ENCODE results near the gene IGLON5. TPM values are rescaled to one million over a fixed set of nuclear protein-coding genes. Genes with fewer than 3 reads are reported as not detected.

Gene IGLON5
- total RNA-seq, 4 donors from 2014 or later: 0.17 TPM; not detected in 3

GRCh38 chr19:51324167-51324481, 12.7 kb downstream of the IGLON5 start:
- TF ChIP-seq CTCF (IDR thresholded peaks at IDR 0.05) (no peak), POLR2AphosphoS5 (IDR thresholded peaks at IDR 0.05) (no peak), POLR2A (IDR thresholded peaks at IDR 0.05; ENCODE audit: low read depth) (no peak), EP300 (IDR thresholded peaks at IDR 0.05) (no peak)
- no peaks in the 10 kb centered on the region for H3K9me3 ChIP-seq
- no peak overlapping the region for H3K4me3 ChIP-seq
- H3K36me3 ChIP-seq: no peaks in the 10 kb centered on the region
- WGBS: 84% methylated on average over 6 of the region's 6 CpGs
- peaks cover 7 to 15% (median 11%) of the 10 kb centered on the region in 4 donors for H3K4me1 ChIP-seq
- no peak for DNase-seq (ENCODE audit: extremely low spot score)
- H3K27me3 ChIP-seq: peaks cover 5 to 88% (median 30%) of the 10 kb centered on the region in 4 donors
- intact Hi-C loops (cut with DNase I): no loop called here
- H3K27ac ChIP-seq (replicated peaks in 1 of 4): no peak overlapping the region

DNA sequence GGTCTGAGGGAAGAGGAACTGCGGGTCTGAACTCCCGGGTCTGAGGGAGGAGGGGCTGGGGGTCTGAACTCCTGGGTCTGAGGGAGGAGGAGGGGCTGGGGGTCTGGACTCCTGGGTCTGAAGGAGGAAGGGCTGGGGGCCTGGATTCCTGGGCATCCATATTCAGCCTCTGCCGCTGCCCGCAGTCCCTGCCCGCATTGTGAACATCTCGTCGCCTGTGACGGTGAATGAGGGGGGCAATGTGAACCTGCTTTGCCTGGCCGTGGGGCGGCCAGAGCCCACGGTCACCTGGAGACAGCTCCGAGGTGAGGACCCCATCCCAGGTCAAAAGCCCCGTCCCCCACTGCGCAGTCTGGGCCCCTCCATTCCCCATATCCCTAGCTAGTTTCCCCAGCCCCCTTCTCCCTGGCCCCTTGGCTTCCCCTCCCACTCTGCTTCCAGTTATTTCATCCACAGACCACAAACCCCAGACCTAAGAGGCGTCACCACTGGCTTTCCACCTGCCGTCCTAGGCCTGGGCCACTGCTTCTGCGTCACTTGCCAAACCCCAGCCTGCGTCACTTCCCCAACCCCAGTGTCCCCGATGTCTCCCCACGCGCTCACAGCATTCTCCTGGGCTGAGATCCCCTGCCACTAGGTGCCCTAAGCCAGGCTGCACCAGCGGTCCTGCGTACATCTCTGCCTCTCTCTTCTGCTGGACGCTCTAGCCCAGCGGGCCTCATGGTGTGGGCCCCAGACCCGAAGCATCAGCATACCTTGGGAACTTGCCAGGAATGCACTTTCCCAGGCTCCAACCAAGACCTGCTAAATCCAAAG, 13.9 kb downstream of the IGLON5 start:
- Histone ChIP-seq H3K4me1 (peaks cover 7 to 15% (median 11%) of the 10 kb centered on the region in 4 donors), H3K4me3 (no peak overlapping the region), H3K27me3 (peaks cover 5 to 94% (median 32%) of the 10 kb centered on the region in 4 donors), H3K9me3 (no peaks in the 10 kb centered on the region), H3K36me3 (no peaks in the 10 kb centered on the region), H3K27ac (replicated peaks in 1 of 4) (no peak overlapping the region)
- no peak for DNase-seq (ENCODE audit: extremely low spot score)
- WGBS: 71% methylated on average over 22 of the region's 26 CpGs
- intact Hi-C loops (cut with DNase I): no loop called here
- TF ChIP-seq CTCF (IDR thresholded peaks at IDR 0.05): no peak
- TF ChIP-seq POLR2A (IDR thresholded peaks at IDR 0.05; ENCODE audit: low read depth): no peak
- TF ChIP-seq EP300 (IDR thresholded peaks at IDR 0.05): no peak
- no peak for TF ChIP-seq POLR2AphosphoS5 (IDR thresholded peaks at IDR 0.05)

- H3K27me3 ChIP-seq: peaks cover 5 to 96% (median 32%) of the 10 kb centered on the region in 4 donors
- no peaks in the 10 kb centered on the region for H3K9me3 ChIP-seq
- no peak for TF ChIP-seq POLR2A (IDR thresholded peaks at IDR 0.05; ENCODE audit: low read depth)
- TF ChIP-seq POLR2AphosphoS5 (IDR thresholded peaks at IDR 0.05): no peak
- no peak for TF ChIP-seq CTCF (IDR thresholded peaks at IDR 0.05)
- TF ChIP-seq EP300 (IDR thresholded peaks at IDR 0.05): no peak
- no peak overlapping the region for H3K27ac ChIP-seq (replicated peaks in 1 of 4)
- 37% methylated on average over 11 of the region's 36 CpGs for WGBS
- no peak for DNase-seq (ENCODE audit: extremely low spot score)
- no peak overlapping the region for H3K4me3 ChIP-seq
- intact Hi-C loops (cut with DNase I): no loop called here
- peaks cover 0 to 8% (median 5%) of the 10 kb centered on the region in 4 donors for H3K36me3 ChIP-seq
- peaks cover 7 to 15% (median 11%) of the 10 kb centered on the region in 4 donors for H3K4me1 ChIP-seq
Observed at GRCh38 chr19:51326216-51327065, 15.0 kb downstream of the IGLON5 start.

DNA sequence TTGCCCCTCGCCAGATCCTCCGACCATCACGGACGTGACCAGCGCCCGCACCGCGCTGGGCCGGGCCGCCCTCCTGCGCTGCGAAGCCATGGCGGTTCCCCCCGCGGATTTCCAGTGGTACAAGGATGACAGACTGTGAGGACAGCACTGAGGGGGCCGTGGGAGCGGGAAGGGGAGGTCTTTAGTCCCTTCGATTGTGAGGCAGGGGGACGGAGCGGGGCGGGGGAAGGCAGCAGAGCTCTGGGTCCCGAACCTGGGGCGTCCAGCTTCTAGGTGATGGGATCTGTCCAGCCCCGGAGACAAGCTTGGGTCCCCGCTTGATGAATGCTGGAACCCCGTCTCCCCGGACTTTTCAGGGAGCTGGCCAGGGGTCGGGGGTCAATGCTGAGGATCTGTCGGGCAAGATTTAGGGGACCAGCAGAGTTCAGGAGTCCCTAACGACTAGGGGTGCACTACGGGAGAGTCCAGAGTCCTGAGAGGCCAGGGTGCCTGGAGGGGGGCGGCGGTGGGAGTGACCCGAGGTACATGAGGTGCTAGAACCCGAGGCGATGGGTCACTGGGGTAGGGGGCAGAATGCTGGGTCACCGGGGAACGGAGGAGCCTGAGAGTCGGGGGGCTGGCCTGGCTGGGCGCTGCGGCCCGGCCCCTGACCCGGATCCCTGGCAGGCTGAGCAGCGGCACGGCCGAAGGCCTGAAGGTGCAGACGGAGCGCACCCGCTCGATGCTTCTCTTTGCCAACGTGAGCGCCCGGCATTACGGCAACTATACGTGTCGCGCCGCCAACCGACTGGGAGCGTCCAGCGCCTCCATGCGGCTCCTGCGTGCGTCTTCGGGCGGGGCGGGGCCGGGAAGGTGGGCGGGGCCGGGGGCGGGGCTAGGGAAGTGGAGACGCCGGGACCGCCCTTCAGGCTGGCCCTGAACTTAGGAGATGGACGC, 15.9 kb downstream of the IGLON5 start:
- Histone ChIP-seq H3K27ac (replicated peaks in 1 of 4) (no peak overlapping the region), H3K36me3 (peaks cover 0 to 17% (median 12%) of the 10 kb centered on the region in 4 donors), H3K4me3 (peak overlapping the region; percentile 11 to 40 (median 20)), H3K9me3 (no peaks in the 10 kb centered on the region), H3K27me3 (peaks cover 5 to 93% (median 32%) of the 10 kb centered on the region in 4 donors), H3K4me1 (peaks cover 7 to 15% (median 11%) of the 10 kb centered on the region in 4 donors)
- 8% methylated on average over 43 of the region's 75 CpGs for WGBS
- DNase-seq (ENCODE audit: extremely low spot score): no peak
- TF ChIP-seq CTCF (IDR thresholded peaks at IDR 0.05) (peak in 1 of 3 experiments; percentile 2), EP300 (IDR thresholded peaks at IDR 0.05) (no peak)
- intact Hi-C loops (cut with DNase I): no loop called here
